ENCODE results near the gene SPIRE1.

GRCh38 chr18:12515550-12515949, 142.4 kb downstream of the SPIRE1 start:
- TF ChIP-seq CTCF (IDR thresholded peaks at IDR 0.05) (no peak), POLR2A (IDR thresholded peaks at IDR 0.05) (no peak)

All from Peyer's patch (tissue), 4 donors.